CD4-positive, alpha-beta memory T cell (primary cell): ENCODE measurements around the gene BLVRB. TPM values are rescaled to one million over a fixed set of nuclear protein-coding genes. Genes with fewer than 3 reads are reported as not detected.

Experiments used
- polyA plus RNA-seq, 2 donors: library from polyadenylated mRNA; unstranded; fragments of 300-500 nt; fragmentation: Illumina TruSeq; gene quantifications; one replicate each; pipeline ENCODE4 v1.2.3, GENCODE V29; 2021
- total RNA-seq, 2 experiments: library from RNA; stranded (reverse); gene quantifications; one replicate each; pipeline ENCODE4 v1.2.3, GENCODE V29; 2021

BLVRB gene
- total and polyA plus RNA-seq, 4 experiments from 2014 or later: 12.3 to 34.6 (median 20.8) TPM

Other genes with a start within 250 kb of the BLVRB start
- gene TTC9B, start 247.4 kb downstream of the BLVRB start, total RNA-seq: not detected
- gene TTC9B, start 247.4 kb downstream of the BLVRB start, polyA plus RNA-seq: not detected
- 1 to 10 TPM; 1.2 to 1.4 TPM for gene CCNP, start 239.1 kb downstream of the BLVRB start, total RNA-seq
- not detected for gene CCNP, start 239.1 kb downstream of the BLVRB start, polyA plus RNA-seq
- gene AKT2, start 180.4 kb downstream of the BLVRB start, total RNA-seq: 100 to 1,000 TPM; 168 to 180 TPM
- 10 to 100 TPM; 10.6 to 27.8 TPM for gene AKT2, start 180.4 kb downstream of the BLVRB start, polyA plus RNA-seq
- 10 to 100 TPM; 13.7 to 17.7 TPM for gene C19orf47, start 117.3 kb downstream of the BLVRB start, total RNA-seq
- 10 to 100 TPM; 10.0 to 10.7 TPM for gene C19orf47, start 117.3 kb downstream of the BLVRB start, polyA plus RNA-seq
- gene PLD3, start 117.0 kb downstream of the BLVRB start, total RNA-seq: 100 to 1,000 TPM; 116 to 117 TPM
- 10 to 100 TPM; 61.0 to 74.7 TPM for gene PLD3, start 117.0 kb downstream of the BLVRB start, polyA plus RNA-seq
- gene HIPK4, start 75.6 kb downstream of the BLVRB start, total RNA-seq: not detected
- gene HIPK4, start 75.6 kb downstream of the BLVRB start, polyA plus RNA-seq: not detected
- gene PRX, start 52.4 kb downstream of the BLVRB start, total RNA-seq: 1 to 10 TPM; 3.3 to 3.4 TPM
- gene PRX, start 52.4 kb downstream of the BLVRB start, polyA plus RNA-seq: under 1 TPM in 1 of 2 donors, not detected in 1; 0.23 TPM
- 10 to 100 TPM; 10.6 to 11.3 TPM for gene SERTAD1, start 39.8 kb downstream of the BLVRB start, total RNA-seq
- gene SERTAD1, start 39.8 kb downstream of the BLVRB start, polyA plus RNA-seq: 10 to 100 TPM in 1 of 2 donors, 1 to 10 TPM in 1; 5.4 to 10.7 TPM
- gene SERTAD3, start 21.4 kb downstream of the BLVRB start, total RNA-seq: 10 to 100 TPM; 17.8 to 19.4 TPM
- 10 to 100 TPM in 1 of 2 donors, 1 to 10 TPM in 1; 9.4 to 11.4 TPM for gene SERTAD3, start 21.4 kb downstream of the BLVRB start, polyA plus RNA-seq
- under 1 TPM; 0.17 to 0.30 TPM for gene SPTBN4, start 1.3 kb upstream of the BLVRB start, total RNA-seq
- under 1 TPM in 1 of 2 donors, not detected in 1; 0.02 TPM for gene SPTBN4, start 1.3 kb upstream of the BLVRB start, polyA plus RNA-seq
- 100 to 1,000 TPM; 167 to 170 TPM for gene SHKBP1, start 111.1 kb upstream of the BLVRB start, total RNA-seq
- gene SHKBP1, start 111.1 kb upstream of the BLVRB start, polyA plus RNA-seq: 100 to 1,000 TPM; 137 to 155 TPM
- gene LTBP4, start 135.6 kb upstream of the BLVRB start, total RNA-seq: 100 to 1,000 TPM; 157 to 158 TPM
- gene LTBP4, start 135.6 kb upstream of the BLVRB start, polyA plus RNA-seq: 10 to 100 TPM; 26.0 to 49.4 TPM
- gene NUMBL, start 224.9 kb upstream of the BLVRB start, total RNA-seq: 10 to 100 TPM; 15.8 to 20.2 TPM
- 1 to 10 TPM in 1 of 2 donors, under 1 TPM in 1; 0.35 to 1.6 TPM for gene NUMBL, start 224.9 kb upstream of the BLVRB start, polyA plus RNA-seq